Activated CD4-positive, alpha-beta memory T cell treated with anti-CD3 and anti-CD28 coated beads for 36 hours (primary cell): ENCODE data around the gene NUCB1. TPM values are rescaled to one million over a fixed set of nuclear protein-coding genes. Genes with fewer than 3 reads are reported as not detected.
"Not testable (repeated sequence)": the region's sequence is repeated elsewhere in the genome, so short reads cannot be mapped to it uniquely, and the experiment has no call there.

Source experiments
- CTCF ChIA-PET: fragments of 350-600 bp; sonication (Branson Sonifier 250); formaldehyde crosslinking; loops from one replicate; lab custom pipeline; 2021; ENCODE audit warnings: antibody characterized with exemption, inconsistent platforms; lab: Charles Lee
- POLR2A ChIA-PET: fragments of 350-600 bp; sonication (Branson Sonifier 250); formaldehyde crosslinking; loops from one replicate; lab custom pipeline; 2021; ENCODE audit warnings: antibody characterized with exemption; lab: Charles Lee
- DNase-seq: peaks from one replicate; pipeline ENCODE4 v3.0.0-alpha.2; 2020
- H3K27ac Mint-ChIP-seq: one replicate; pipeline ENCODE4 v1.8.0; 2021; ENCODE audit warnings: mixed read lengths
- H3K27me3 Mint-ChIP-seq: one replicate; pipeline ENCODE4 v1.8.0; 2021; ENCODE audit warnings: mixed read lengths
- H3K36me3 Mint-ChIP-seq: one replicate; pipeline ENCODE4 v1.8.0; 2021; ENCODE audit warnings: mixed read lengths
- H3K4me1 Mint-ChIP-seq: one replicate; pipeline ENCODE4 v1.8.0; 2021; ENCODE audit warnings: low read depth, mixed read lengths
- H3K4me3 Mint-ChIP-seq: one replicate; pipeline ENCODE4 v1.8.0; 2021; ENCODE audit warnings: mild to moderate bottlenecking, mixed read lengths
- H3K9me3 Mint-ChIP-seq: one replicate; pipeline ENCODE4 v1.8.0; 2021; ENCODE audit warnings: mixed read lengths
- intact Hi-C: fragments of 100-400 bp; cut with micrococcal nuclease; formaldehyde crosslinking; loops from one replicate; pipeline ENCODE4 v1.15.1; 2023
- total RNA-seq, 2 experiments: library from RNA; stranded (reverse); gene quantifications; one replicate each; pipeline ENCODE4 v1.2.3, GENCODE V29; 2021

NUCB1 gene
- total RNA-seq, 2 experiments from 2014 or later, result 154 to 159 TPM

GRCh38 chr19:48910803-48911202 lies 10.7 kb downstream of the NUCB1 start:
- no peak for DNase-seq
- no peaks in the 10 kb centered on the region for H3K4me1 Mint-ChIP-seq
- CTCF ChIA-PET, result interaction anchor here (0.9 to 1.0 kb wide), 2 partner anchors 59 to 123 kb away, joined by 3 to 4 read pairs; no protein-coding TSS in a partner anchor
- no peaks in the 10 kb centered on the region for H3K9me3 Mint-ChIP-seq
- no peak overlapping the region for H3K4me3 Mint-ChIP-seq
- no peak overlapping the region for H3K27ac Mint-ChIP-seq
- H3K36me3 Mint-ChIP-seq, result peaks cover 47% of the 10 kb centered on the region
- intact Hi-C loops, result no loop called here
- POLR2A ChIA-PET, result interaction anchor here (0.5 kb wide), 1 partner anchor 35 kb away, joined by 3 read pairs; no protein-coding TSS in a partner anchor
- no peaks in the 10 kb centered on the region for H3K27me3 Mint-ChIP-seq

GRCh38 chr19:48913114-48913889 lies 13.2 kb downstream of the NUCB1 start:
- Mint-ChIP-seq H3K36me3 (peaks cover 44% of the 10 kb centered on the region), H3K27ac (no peak overlapping the region)
- intact Hi-C loops, result no loop called here

GRCh38 chr19:48914181-48914580 lies 14.1 kb downstream of the NUCB1 start:
- Mint-ChIP-seq H3K27me3 (no peaks in the 10 kb centered on the region), H3K36me3 (peaks cover 52% of the 10 kb centered on the region), H3K4me1 (no peaks in the 10 kb centered on the region), H3K9me3 (no peaks in the 10 kb centered on the region), H3K4me3 (no peak overlapping the region), H3K27ac (no peak overlapping the region)
- ChIA-PET CTCF (interaction anchor here (0.6 to 1.1 kb wide), 3 partner anchors 9 to 285 kb away, joined by 3 to 4 read pairs (median 3); partner anchors contain the start of genes GYS1 and RUVBL2), POLR2A (no interaction called here)
- intact Hi-C loops, result no loop called here
- DNase-seq, result no peak

More at GRCh38 chr19:48913114-48913889, 13.2 kb downstream of the NUCB1 start:
- Mint-ChIP-seq H3K27me3 (no peaks in the 10 kb centered on the region), H3K9me3 (no peaks in the 10 kb centered on the region), H3K4me1 (no peaks in the 10 kb centered on the region), H3K4me3 (no peak overlapping the region)
- POLR2A ChIA-PET, result no interaction called here
- DNase-seq, result no peak
- CTCF ChIA-PET, result interaction anchor here (0.6 to 0.7 kb wide), 2 partner anchors 10 to 77 kb away, joined by 3 read pairs; partner anchors contain the start of gene HSD17B14

- Mint-ChIP-seq H3K27ac (no peak overlapping the region), H3K4me3 (no peak overlapping the region), H3K36me3 (peaks cover 42% of the 10 kb centered on the region), H3K9me3 (no peaks in the 10 kb centered on the region), H3K27me3 (no peaks in the 10 kb centered on the region), H3K4me1 (no peaks in the 10 kb centered on the region)
- ChIA-PET CTCF (no interaction called here), POLR2A (no interaction called here)
- intact Hi-C loops, result no loop called here
- no peak for DNase-seq
Measured at GRCh38 chr19:48915757-48916156, 15.6 kb downstream of the NUCB1 start.

- no peak overlapping the region for H3K27ac Mint-ChIP-seq
- POLR2A ChIA-PET, result no interaction called here
- CTCF ChIA-PET, result no interaction called here
- H3K9me3 Mint-ChIP-seq, result no peaks in the 10 kb centered on the region
- H3K27me3 Mint-ChIP-seq, result no peaks in the 10 kb centered on the region
- H3K36me3 Mint-ChIP-seq, result peaks cover 38% of the 10 kb centered on the region
- H3K4me3 Mint-ChIP-seq, result no peak overlapping the region
- intact Hi-C loops, result no loop called here
- no peaks in the 10 kb centered on the region for H3K4me1 Mint-ChIP-seq
- DNase-seq, result no peak
Measured at GRCh38 chr19:48918071-48918470, 18.0 kb downstream of the NUCB1 start.

- Mint-ChIP-seq H3K4me1 (no peaks in the 10 kb centered on the region), H3K9me3 (no peaks in the 10 kb centered on the region), H3K27me3 (no peaks in the 10 kb centered on the region), H3K36me3 (peaks cover 38% of the 10 kb centered on the region), H3K27ac (no peak overlapping the region), H3K4me3 (no peak overlapping the region)
- peak; percentile 34 for DNase-seq
- intact Hi-C loops, result no loop called here
- ChIA-PET CTCF (interaction anchor here (0.7 to 1.5 kb wide), 2 partner anchors 75 to 123 kb away, joined by 3 to 5 read pairs; partner anchors contain the start of genes GYS1 and RUVBL2), POLR2A (no interaction called here)
Measured at GRCh38 chr19:48918801-48919247, 18.7 kb downstream of the NUCB1 start.

GRCh38 chr19:48919271-48919670 lies 19.2 kb downstream of the NUCB1 start:
- POLR2A ChIA-PET, intact Hi-C loops, H3K4me3 Mint-ChIP-seq, H3K9me3 Mint-ChIP-seq, DNase-seq, H3K27ac Mint-ChIP-seq, H3K27me3 Mint-ChIP-seq, H3K4me1 Mint-ChIP-seq: not testable (repeated sequence)
- peaks cover 34% of the 10 kb centered on the region for H3K36me3 Mint-ChIP-seq
- CTCF ChIA-PET, result interaction anchor here (0.7 to 1.5 kb wide), 2 partner anchors 74 to 124 kb away, joined by 3 to 5 read pairs; partner anchors contain the start of genes GYS1 and RUVBL2

- no peak overlapping the region for H3K27ac Mint-ChIP-seq
Measured at GRCh38 chr19:48920949-48921348, 20.8 kb downstream of the NUCB1 start.

GRCh38 chr19:48921721-48922500 lies 21.8 kb downstream of the NUCB1 start:
- no peak overlapping the region for H3K4me3 Mint-ChIP-seq
- ChIA-PET CTCF (no interaction called here), POLR2A (interaction anchor here (0.7 kb wide), 1 partner anchor 50 kb away, joined by 3 read pairs; the partner anchor contains the start of gene PPP1R15A)
- no peaks in the 10 kb centered on the region for H3K27me3 Mint-ChIP-seq
- no peak for DNase-seq
- intact Hi-C loops, result no loop called here
- peaks cover 2% of the 10 kb centered on the region for H3K4me1 Mint-ChIP-seq
- no peaks in the 10 kb centered on the region for H3K9me3 Mint-ChIP-seq
- peaks cover 27% of the 10 kb centered on the region for H3K36me3 Mint-ChIP-seq
- no peak overlapping the region for H3K27ac Mint-ChIP-seq

More at GRCh38 chr19:48920949-48921348, 20.8 kb downstream of the NUCB1 start:
- no peaks in the 10 kb centered on the region for H3K27me3 Mint-ChIP-seq
- no peak overlapping the region for H3K4me3 Mint-ChIP-seq
- no peaks in the 10 kb centered on the region for H3K4me1 Mint-ChIP-seq
- H3K36me3 Mint-ChIP-seq, result peaks cover 28% of the 10 kb centered on the region
- H3K9me3 Mint-ChIP-seq, result no peaks in the 10 kb centered on the region
- intact Hi-C loops, result no loop called here
- ChIA-PET CTCF (interaction anchor here (0.6 kb wide), 1 partner anchor 74 kb away, joined by 4 read pairs; no protein-coding TSS in a partner anchor), POLR2A (interaction anchor here (0.7 kb wide), 1 partner anchor 49 kb away, joined by 3 read pairs; the partner anchor contains the start of gene PPP1R15A)
- no peak for DNase-seq

GRCh38 chr19:48922548-48923490 lies 22.7 kb downstream of the NUCB1 start:
- POLR2A ChIA-PET, result no interaction called here
- H3K27ac Mint-ChIP-seq, result no peak overlapping the region
- CTCF ChIA-PET, result interaction anchor here (0.6 to 1.5 kb wide), 2 partner anchors 9 to 80 kb away, joined by 3 to 5 read pairs; no protein-coding TSS in a partner anchor

More at GRCh38 chr19:48922548-48923490, 22.7 kb downstream of the NUCB1 start:
- intact Hi-C loops, result no loop called here
- H3K27me3 Mint-ChIP-seq, result no peaks in the 10 kb centered on the region
- peaks cover 26% of the 10 kb centered on the region for H3K36me3 Mint-ChIP-seq
- no peak for DNase-seq
- H3K4me1 Mint-ChIP-seq, result peaks cover 4% of the 10 kb centered on the region
- H3K4me3 Mint-ChIP-seq, result no peak overlapping the region
- H3K9me3 Mint-ChIP-seq, result no peaks in the 10 kb centered on the region
